HG03520 (cell line): Measurements from ENCODE around the gene SUSD2.
A peak's percentile ranks its signal among the peaks of the same experiment; 100 is the strongest.

ENCODE experiments used
- ATAC-seq: cut with Tn5 transposase; IDR thresholded peaks from one replicate; pipeline ENCODE4 v1.9.1; 2021; ENCODE audit warnings: mild to moderate bottlenecking, moderate library complexity; ENCODE audit not compliant: unreplicated experiment

The SUSD2 gene

GRCh38 chr22:24153353-24153752 is 27.9 kb upstream of the SUSD2 start:
- ATAC-seq, result no peak

GRCh38 chr22:24153959-24154358 is 27.3 kb upstream of the SUSD2 start:
- ATAC-seq, result no peak

GRCh38 chr22:24154826-24155225 is 26.5 kb upstream of the SUSD2 start:
- ATAC-seq, result no peak

GRCh38 chr22:24155627-24156140 is 25.6 kb upstream of the SUSD2 start:
- ATAC-seq, result peak; percentile 20

GRCh38 chr22:24156141-24156912 is 25.0 kb upstream of the SUSD2 start:
- peak; percentile 31 for ATAC-seq

GRCh38 chr22:24156913-24157821 is 24.1 kb upstream of the SUSD2 start:
- peak; percentile 63 for ATAC-seq

- no peak for ATAC-seq
These were observed 23.5 kb upstream of the SUSD2 start for GRCh38 chr22:24157822-24158135.

- no peak for ATAC-seq
These were observed 21.6 kb upstream of the SUSD2 start for GRCh38 chr22:24159650-24160049.

- ATAC-seq, result no peak
These were observed 20.7 kb upstream of the SUSD2 start for GRCh38 chr22:24160546-24160945.

- ATAC-seq, result no peak
These were observed 19.8 kb upstream of the SUSD2 start for GRCh38 chr22:24161485-24161884.

GRCh38 chr22:24161909-24162308 is 19.4 kb upstream of the SUSD2 start:
- no peak for ATAC-seq

GRCh38 chr22:24162436-24162835 is 18.9 kb upstream of the SUSD2 start:
- no peak for ATAC-seq

GRCh38 chr22:24164243-24164642 is 17.0 kb upstream of the SUSD2 start:
- ATAC-seq, result no peak

GRCh38 chr22:24164940-24165339 is 16.3 kb upstream of the SUSD2 start:
- ATAC-seq, result no peak

- no peak for ATAC-seq
These were observed 15.6 kb upstream of the SUSD2 start for GRCh38 chr22:24165673-24166072.

- no peak for ATAC-seq
These were observed 14.5 kb upstream of the SUSD2 start for GRCh38 chr22:24166811-24167210.

- ATAC-seq, result no peak
These were observed 11.7 kb upstream of the SUSD2 start for GRCh38 chr22:24169439-24170058.

- no peak for ATAC-seq
These were observed 11.1 kb upstream of the SUSD2 start for GRCh38 chr22:24170188-24170587.

- ATAC-seq, result no peak
These were observed 10.7 kb upstream of the SUSD2 start for GRCh38 chr22:24170632-24171031.

GRCh38 chr22:24171822-24172221 is 9.5 kb upstream of the SUSD2 start:
- no peak for ATAC-seq

GRCh38 chr22:24175160-24175808 is 6.0 kb upstream of the SUSD2 start:
- no peak for ATAC-seq
